GDM1 (cell line): ENCODE data around the gene IDUA.

Experiments used
- DNase-seq: peaks from one replicate; lab custom pipeline; 2025; lab: John Stamatoyannopoulos, UW

Gene IDUA

DNA sequence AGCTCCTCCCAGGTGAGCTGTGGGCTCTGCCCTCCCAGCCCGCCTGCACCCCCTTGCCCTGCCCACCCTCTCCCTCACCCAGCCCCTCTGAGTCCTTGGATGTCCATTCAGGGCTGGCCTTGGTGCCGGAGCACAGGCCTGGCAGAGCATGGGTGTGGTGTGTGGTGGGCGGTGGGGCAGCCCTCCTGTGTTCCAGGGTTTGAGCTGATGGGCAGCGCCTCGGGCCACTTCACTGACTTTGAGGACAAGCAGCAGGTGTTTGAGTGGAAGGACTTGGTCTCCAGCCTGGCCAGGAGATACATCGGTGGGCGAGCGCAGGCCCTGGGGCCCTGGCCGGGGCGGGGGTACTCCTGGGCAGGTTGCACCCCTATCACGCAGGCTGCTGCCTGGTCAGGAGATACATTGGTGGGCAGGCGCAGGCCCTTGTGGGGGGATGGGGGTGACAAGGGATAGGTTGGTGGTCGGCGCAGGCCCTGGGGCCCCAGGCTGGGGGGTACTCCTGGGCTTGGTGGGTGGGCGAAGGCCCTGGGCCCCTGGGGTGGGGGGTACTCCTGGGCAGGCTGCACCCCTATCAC, 13.9 kb downstream of the IDUA start:
- no peak for DNase-seq

DNA sequence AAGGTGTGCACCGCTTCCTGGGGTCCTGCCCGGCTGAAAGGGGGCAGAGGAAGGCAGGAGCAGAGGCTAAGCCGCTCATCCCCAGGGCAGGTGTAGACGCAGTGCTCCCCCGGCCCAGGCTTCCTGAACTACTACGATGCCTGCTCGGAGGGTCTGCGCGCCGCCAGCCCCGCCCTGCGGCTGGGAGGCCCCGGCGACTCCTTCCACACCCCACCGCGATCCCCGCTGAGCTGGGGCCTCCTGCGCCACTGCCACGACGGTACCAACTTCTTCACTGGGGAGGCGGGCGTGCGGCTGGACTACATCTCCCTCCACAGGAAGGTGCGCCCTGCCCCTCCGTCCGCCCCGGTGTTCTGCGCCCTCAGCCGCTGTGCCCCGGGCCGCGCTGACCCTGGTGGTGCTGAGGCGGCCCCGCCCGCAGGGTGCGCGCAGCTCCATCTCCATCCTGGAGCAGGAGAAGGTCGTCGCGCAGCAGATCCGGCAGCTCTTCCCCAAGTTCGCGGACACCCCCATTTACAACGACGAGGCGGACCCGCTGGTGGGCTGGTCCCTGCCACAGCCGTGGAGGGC, 14.8 kb downstream of the IDUA start:
- no peak for DNase-seq

DNA sequence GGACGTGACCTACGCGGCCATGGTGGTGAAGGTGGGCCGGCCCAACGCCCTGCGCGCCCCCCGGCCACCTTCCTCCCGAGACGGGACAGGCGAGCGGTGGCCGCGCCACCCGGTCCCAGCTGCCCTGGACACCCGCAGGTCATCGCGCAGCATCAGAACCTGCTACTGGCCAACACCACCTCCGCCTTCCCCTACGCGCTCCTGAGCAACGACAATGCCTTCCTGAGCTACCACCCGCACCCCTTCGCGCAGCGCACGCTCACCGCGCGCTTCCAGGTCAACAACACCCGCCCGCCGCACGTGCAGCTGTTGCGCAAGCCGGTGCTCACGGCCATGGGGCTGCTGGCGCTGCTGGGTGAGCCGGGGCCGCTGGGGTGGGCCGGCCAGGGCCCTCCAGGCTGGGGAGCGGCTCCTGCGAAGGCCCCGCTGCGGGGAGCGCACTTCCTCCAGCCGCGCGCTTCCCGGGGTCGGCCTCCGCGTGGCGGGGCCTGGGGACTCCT, 15.3 kb downstream of the IDUA start:
- no peak for DNase-seq

DNA sequence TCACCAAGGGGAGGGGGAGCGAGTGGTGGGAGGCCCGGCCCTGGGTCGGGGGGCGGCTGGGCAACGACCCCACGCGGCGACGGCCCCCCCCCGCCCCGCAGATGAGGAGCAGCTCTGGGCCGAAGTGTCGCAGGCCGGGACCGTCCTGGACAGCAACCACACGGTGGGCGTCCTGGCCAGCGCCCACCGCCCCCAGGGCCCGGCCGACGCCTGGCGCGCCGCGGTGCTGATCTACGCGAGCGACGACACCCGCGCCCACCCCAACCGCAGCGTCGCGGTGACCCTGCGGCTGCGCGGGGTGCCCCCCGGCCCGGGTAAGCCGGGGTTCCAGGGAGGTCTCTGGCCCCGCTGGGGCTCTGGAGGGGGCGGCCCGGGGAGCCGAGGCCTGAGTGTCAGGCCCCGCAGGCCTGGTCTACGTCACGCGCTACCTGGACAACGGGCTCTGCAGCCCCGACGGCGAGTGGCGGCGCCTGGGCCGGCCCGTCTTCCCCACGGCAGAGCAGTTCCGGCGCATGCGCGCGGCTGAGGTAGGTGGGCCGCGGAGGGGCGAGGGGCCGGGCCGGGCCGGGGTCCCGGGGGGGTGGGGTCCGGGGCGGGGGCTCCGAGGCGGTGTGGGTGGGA, 15.9 kb downstream of the IDUA start:
- no peak for DNase-seq

DNA sequence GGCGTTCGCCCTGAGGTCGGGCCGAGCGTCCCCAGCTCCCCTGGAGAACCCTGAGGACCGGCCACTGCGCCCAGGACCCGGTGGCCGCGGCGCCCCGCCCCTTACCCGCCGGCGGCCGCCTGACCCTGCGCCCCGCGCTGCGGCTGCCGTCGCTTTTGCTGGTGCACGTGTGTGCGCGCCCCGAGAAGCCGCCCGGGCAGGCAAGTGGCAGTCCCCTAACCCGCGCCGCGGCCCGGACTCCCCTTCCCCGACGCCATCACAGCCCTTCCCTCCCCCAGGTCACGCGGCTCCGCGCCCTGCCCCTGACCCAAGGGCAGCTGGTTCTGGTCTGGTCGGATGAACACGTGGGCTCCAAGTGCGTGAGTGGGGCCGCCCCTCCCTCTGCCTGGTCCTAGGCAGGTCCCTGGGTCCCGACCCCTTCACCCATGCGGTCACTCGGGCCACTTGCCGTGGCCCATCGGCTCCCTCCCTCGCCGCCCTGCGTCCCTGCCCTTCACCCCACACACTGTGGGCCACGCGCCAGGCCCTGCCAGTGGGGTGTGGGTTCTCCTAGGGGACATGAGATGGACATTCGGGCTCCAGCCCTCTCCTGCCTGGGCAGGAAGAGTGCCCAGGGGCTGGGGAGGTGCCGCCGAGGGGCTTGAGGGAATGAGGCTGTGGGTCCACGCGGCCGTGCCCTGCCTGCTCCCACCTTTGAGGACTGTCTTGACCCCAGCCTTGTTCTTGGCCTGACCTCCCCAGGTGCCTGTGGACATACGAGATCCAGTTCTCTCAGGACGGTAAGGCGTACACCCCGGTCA, 16.6 kb downstream of the IDUA start:
- no peak for DNase-seq

DNA sequence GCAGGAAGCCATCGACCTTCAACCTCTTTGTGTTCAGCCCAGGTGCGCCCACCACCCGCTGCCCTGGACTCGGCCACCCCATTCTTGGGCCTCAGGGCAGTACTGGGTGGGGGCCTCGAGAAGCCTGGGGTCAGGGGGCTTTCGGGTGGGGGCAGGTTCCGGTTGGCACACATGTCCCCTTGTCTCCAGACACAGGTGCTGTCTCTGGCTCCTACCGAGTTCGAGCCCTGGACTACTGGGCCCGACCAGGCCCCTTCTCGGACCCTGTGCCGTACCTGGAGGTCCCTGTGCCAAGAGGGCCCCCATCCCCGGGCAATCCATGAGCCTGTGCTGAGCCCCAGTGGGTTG, 17.2 kb downstream of the IDUA start:
- no peak for DNase-seq

DNA sequence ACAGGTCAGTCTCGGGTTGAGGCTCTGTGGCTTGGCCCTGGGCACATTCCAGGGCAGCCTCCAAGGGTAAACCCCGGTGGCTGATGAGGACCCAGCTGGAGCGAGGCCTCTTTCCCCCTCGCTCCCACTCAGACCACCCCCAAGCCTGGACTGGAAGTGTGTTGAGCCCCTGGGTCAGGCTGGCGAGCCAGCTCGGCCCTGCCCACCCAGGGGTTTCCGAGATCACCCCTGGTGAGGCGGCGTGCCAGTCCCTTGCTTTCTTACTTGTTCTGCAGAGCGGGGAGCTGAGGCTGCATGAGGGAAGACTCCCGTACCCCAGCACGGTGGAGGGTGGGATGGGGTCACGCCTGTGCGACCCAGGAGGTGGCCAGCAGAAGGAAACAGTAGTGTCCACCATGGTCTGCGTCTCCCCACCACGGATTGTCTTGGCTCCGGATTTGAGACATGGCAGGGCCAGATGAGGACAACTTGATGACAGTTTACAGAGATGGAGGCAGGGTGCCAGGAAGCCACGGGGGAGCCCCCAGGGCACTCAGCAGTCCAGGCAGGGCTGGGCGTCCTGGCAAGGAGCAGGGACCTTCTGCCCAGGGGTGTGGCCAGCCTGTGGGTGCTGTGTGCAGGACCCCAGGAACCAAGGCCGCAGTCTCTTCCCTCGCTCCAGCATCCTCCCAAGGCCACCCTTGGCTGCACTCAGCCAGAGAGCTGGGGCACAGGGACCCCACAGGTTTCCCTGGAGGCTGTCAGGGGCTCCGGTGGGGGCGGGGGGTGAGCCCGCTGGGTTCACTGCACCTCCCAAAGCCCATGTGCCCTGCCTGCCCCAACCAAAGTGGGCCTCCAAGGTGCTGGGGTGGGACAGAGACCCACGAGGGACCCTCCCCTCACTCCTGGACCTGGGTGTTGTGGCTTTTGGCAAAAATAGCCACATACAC, 18.0 kb downstream of the IDUA start:
- no peak for DNase-seq

DNA sequence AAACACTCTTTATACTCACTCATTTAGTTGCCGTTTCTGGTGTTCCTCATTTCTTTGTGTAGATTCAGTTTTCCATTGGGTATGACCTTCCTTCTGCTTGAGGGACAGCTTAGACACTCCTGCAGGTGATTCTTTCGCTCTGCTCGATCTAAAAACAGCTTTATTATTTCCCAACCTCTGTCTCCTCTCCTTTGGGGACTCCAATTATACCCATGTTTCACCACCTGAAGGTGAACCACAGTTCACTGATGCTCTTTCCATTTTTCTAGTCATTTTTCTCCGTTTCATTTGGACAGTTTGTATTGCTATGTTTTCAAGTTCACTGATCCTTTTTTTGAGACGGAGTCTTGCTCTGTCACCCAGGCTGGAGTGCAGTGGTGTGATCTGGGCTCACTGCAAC, 20.0 kb downstream of the IDUA start:
- DNase-seq = no peak

DNA sequence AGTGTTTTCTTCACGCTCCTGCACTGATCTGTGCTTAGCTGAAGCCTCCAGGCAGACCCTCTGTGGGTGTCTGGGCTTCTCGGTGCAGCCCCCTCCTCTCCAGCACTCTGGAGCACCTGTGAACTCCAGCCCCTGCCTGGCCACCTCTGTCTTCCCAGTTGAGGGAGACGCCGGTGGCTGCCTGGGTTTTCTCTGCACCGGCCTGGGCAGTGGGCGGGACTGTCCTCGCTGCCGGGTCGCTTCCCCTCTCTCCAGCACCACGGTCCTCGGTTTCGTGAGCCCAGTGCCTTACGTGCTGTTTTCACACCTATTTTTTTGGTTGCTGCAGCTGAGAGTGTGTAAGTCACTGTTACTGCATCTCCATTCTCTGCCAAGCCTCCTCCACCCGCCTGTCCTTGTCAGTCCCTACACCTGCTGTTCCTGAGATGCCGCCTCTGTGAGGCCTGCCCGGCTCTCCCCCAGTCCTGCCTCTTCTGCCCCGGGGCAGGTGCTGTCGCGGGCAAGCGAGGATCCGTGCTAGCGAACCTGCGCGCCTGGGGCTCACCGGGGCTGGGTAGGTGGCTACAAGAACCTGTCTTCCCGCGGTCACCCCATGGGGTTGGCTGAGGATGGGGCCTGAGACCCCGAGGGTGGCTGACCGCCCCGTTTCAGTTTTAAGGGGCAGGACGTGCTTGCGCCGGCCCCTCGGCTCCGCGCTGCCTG, 22.1 kb downstream of the IDUA start:
- DNase-seq = no peak

DNA sequence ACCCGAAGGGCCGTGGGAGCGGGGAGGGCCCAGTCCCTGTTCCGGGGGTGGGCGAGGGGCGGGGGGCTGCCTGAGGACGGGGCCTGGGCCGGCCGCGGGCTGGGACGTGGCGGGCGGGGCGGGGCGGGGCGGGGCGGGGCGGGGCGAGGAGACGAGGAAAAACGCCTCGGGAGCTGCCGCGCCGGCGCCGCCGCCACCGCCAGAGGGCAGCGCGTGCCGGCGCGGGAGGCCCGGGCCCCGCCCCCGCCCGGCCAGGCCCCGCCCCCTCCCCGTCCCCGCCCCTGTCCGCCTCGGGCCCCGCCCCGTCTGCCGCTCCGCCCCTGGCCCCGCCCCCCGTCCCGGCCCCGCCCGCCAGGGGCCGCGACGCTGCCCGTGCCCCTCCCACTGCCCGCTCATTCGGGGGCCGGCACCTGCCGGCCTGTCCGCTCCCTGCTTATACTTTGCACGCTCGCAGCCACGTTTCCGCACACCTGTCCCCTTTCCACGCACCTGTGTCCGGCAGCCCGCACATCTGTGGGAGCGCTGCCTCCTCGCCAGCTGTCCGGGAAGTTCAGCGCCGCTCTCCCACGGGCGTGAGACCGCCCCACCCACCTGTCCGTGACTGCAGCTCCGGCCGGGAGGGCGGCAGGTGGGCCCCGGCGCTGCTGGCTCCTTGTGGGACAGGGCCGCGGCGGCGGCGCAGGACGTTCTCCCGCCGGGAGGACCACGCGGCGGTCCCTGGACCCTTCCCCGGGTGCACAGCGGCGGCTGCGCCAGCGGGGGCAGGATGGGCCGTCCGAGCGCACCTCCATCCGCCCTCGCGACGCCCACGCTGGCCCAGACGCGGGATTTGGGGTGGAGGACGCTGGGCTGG, 22.9 kb downstream of the IDUA start:
- DNase-seq = peak; percentile 39

DNA sequence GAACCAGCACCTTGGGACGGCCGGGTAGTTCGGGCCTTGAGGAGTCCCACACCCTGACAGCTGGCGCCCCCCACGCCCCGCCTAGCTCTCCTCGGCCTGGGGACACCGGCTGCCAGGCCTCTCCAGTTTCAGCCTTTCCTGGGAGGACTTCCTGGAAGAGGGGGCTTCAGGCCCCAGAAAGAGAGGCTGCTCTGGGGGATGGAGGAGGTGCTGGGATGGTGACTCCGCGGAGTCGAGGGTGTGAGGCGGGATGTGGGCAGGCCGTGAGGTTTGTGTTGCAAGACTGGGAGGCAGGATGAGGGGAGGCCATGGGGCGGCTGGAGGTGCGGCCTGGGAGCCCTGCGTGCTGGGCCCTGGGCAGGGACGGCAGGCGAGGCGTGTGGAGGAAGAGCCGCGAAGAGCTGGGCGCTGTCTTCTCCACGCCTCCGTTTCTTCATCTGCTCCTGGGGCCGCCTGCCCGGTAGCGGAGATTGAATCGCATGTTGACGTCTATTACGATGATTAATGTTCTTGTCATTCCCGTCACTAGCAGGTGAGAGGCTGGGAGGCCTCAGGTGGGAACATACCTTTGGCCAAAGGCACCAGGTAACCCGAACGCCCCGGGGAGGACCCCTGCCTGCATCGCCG, 23.7 kb downstream of the IDUA start:
- DNase-seq = peak; percentile 16

DNA sequence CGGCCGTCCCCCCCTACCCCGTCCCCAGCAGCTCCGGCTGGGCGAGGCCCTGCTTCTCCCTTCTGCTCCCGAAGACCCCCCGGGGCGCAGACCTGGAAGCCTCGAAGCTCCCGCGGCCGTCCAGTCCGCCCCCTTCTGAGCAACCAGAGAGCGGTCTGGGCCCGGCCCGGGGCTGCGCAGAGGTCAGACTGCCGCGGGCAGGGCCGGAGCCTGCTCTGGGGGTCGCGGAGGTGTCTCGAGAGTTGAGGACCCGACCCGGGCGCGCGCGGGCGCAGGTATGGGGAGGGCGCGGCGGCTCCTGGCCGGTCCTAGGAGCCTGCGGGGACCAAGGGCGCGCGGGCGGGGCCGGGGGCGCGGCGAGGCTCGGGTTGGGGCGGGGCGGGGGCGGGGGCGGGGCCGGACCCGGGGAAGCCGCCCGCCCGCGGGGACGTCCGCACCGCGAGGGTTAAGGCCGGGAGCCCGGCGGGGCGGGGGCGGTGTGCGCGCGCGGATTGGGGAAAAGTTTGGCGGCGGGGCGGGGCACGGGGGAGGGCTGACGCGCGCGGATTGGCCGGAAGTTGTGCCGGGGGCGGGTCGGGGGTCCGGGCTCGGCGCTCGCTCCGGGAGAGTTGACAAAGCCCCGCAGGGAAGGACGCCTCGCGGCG, 24.3 kb downstream of the IDUA start, which contains the start of gene FGFRL1:
Gene FGFRL1, plus strand, starts transcription at position 605 of the 644 bp plus-strand sequence. CDS start 860 bp downstream, outside the sequence.
- DNase-seq = peak; percentile 78

DNA sequence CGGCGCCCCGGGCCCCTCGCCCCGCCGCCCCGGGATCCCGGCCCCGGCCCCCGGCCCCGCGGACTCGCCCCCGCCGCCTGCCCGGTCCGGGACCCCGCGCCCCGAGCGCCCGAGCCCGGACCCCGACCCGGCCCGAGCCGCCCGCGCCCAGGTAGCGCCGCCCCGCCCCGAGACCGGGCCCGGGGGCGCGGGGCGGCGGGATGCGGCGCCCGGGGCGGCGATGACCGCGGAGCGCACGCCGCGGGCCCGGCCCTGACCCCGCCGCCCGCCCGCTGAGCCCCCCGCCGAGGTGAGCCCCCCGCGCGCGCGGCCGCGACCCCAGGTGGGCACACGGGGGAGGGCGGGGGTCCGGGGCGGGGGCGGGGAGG, 24.8 kb downstream of the IDUA start:
- DNase-seq = no peak

DNA sequence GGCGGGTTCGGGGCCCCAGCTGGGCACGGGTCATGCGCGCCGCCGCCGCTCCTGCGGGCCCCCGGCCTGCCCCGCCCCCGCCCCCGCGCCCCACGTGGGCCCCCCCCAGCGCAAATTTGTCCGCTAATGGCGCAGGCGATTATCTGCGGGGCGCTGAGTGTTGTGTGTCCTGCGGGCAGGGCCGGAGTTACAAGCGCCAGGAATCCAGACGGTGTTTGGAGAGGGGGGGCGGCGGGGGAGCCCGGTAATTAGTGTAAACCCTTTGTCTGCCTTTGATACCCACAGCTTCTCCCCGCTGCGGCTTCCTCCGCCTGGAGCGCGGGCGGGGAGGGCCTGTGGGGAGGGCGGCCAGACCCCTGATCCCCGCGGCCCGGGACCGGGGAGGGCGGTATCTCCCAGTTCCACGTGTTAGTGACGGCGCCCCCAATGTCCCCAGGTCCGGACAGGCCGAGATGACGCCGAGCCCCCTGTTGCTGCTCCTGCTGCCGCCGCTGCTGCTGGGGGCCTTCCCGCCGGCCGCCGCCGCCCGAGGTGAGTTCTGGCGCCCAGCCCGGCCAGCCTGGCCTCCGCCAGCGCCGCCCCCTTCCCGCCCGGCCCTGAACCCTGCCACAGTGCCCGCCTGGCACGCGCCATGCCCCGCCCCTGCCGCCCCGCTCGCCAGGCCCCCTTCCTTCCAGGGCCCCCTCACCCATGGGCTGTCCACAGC, 25.3 kb downstream of the IDUA start:
- no peak for DNase-seq

DNA sequence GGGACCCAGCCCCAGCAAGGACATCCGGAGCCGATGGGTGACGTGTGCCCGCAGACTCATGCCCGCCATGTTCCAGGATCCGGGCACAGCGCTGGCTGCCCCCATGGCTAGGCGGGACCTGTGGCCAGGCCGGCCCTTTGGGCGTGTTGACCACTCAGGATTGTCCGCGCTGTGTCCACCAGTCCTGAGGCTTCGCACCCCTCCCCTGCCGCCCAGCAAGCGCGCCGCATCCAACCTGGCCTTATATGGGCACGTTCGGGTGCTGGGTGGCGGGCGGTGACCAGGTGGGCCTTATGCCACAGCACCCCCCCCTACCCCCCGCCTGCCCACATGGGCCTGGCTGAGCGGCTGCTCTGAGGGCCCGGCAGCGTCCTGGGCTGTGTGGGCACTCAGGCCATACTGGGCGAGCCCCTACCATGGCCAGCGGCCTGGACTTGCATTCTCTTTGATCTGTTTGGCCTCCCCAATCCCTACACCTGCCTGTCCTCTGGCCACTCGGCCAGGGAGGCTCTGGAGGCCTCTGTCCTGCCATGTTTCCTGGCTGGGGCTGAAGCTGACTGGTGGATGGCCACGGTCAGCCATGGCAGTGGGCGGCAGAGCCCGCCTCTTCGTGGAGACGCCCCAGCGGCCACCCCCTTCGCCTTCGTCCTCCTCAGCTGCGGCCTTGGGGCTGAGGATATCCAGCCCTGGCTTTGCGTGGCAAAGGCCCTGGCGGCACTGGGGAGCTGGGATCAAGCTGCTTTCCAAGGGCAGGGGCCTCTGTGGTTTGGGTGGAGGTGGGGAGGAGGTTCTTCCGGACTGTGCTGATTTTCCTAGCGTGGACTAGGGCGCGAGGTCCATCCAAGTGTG, 26.6 kb downstream of the IDUA start:
- no peak for DNase-seq

DNA sequence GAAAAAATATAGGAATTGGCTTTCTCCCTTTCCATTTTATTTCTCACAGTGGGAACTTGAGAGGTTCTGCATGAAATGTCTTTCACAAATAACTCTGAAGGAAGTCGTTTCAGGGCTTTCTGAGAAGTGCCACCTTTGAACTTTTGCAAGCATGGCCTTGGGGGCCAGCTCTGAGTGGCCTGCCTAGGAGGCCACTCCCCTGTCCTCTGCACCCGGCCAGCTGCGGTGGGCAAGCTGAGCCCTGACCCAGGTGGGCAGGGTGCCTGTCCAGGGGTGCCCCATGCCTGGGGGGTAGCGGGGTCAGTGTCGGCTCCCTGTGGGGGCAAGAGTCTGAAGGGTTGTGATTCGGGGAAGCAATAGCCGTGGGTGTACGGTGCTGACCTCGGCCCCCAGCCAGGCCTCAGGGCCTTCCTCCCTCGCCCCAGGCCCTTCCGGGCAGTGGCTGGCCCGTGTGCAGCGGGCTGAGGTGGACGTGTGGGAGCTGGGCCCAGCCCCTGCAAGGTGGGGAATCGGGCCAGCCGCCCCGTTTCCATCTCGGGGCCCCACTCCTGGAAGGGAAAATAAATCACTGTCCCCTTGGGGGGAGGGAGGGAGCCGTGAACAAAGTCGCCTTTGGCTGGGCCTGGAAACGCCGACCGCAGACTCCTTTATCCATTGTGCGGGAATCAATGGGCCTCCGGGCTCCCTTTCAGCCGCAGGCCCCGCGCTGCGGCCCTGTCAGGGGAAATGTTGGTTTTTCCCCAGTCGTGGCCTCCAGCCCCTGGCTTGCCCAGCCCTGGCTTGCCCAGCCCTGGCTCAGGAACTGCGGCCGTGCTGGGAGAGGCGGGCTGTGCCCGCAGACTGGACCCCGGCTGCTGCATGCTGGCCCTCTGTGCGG, 27.7 kb downstream of the IDUA start:
- DNase-seq = no peak

DNA sequence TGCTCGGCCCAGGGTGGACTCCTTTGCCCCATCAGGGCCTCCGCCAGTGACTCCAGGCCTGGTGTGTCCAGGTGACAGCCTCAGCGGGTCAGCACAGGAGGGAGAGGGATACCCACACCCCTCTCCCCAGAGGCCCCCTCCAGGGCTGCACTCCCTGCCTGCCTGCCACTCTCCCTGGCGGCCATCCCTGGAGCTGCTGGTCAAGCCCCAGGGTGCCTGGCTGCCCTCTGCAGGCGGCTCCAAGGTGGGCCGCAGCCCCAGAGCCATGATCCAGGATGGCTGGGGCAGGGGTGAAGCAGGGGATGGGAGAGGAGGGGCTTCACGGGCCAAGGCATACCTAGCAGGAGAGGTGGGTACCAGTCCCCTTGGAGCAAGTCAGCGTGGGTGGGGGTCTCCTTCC, 28.3 kb downstream of the IDUA start:
- DNase-seq = no peak
